Suprapubic skin (tissue), 4 donors: ENCODE measurements around the gene CNRIP1.

Experiments used
- POLR2A ChIP-seq, 2 donors: fragments of 450-650 bp; IDR thresholded peaks; one replicate each; pipeline ENCODE4 v1.6.1; 2017; ENCODE audit warnings: antibody characterized with exemption in 2 of 2, mild to moderate bottlenecking in 2 of 2, moderate library complexity in 2 of 2
- POLR2AphosphoS5 ChIP-seq, 3 donors: sonication (generic); formaldehyde crosslinking; IDR thresholded peaks; one replicate each; pipeline ENCODE4 v1.6.1; 2017; ENCODE audit warnings: antibody characterized with exemption in 3 of 3

DNA sequence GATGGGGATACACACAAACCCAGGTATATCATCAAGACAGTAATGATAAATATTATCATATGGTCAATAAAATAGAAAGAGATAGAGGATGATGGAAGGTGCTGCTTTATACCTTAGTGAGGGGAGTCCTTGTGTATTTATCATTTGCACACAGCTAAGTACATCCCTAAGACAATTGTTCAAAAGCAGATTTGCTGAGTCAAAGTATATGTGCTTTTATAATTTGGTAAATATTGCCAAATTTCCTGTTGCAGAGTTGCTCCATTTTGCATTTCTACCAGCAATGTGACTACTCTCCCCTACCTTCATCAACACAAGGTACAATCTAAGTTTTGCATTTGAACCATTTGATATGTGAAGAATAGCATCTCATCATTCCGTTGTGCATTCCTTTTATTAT, 22.7 kb upstream of the CNRIP1 start:
- TF ChIP-seq POLR2AphosphoS5 (IDR thresholded peaks at IDR 0.05) (no peak), POLR2A (IDR thresholded peaks at IDR 0.05) (no peak)
